GM12892 (cell line): ENCODE results near the gene UCK2.

Experiments
- POLR2A ChIP-seq: IDR thresholded peaks from 2 replicates; pipeline ENCODE4 v1.6.1; 2011; ENCODE audit warnings: low read depth, low read length, control low read depth
- POLR2AphosphoS5 ChIP-seq: IDR thresholded peaks from 2 replicates; pipeline ENCODE4 v1.6.1; 2011; ENCODE audit warnings: low read depth, low read length, control low read depth
- TAF1 ChIP-seq: IDR thresholded peaks from 2 replicates; pipeline ENCODE4 v1.6.1; 2011; ENCODE audit warnings: low read depth, mild to moderate bottlenecking, control low read depth, low read length, borderline replicate concordance

DNA sequence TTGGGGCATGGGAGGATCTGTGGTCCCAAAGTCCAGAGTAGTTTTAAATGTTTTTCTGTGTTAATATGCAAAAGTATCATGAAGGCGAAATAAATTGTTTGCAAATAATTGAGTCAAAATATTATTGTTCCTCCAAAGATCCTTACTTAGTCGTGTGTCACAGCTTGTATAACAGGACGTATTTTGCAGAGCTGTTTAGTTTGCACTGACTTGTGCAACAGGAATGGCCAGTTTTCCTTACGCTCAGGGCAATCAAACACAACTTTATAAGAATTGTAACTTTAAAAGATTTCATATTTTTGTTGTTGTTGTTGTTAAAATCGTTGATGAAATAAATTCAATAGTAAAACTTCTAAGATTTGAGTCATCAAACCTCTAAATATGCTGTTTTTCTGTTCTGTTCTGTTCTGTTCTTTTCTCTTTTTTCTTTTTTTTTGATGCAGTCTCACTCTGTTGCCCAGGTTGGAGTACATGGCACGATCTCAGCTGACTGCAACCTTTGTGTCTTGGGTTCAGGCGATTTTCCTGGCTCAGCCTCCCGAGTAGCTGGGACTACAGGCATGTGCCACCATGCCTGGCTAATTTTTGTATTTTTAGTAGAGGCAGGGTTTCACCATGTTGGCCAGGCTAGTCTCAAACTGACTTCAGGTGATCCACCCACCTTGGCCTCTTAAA lies 60.6 kb downstream of the UCK2 start:
- TF ChIP-seq POLR2AphosphoS5 (no peak), POLR2A (no peak), TAF1 (no peak)
